LoVo (cell line): ENCODE measurements around the gene AJUBA.

Source experiments
- DNase-seq: peaks from one replicate; pipeline ENCODE4 v3.0.0-alpha.2; 2016; ENCODE audit warnings: low spot score

Gene AJUBA

DNA sequence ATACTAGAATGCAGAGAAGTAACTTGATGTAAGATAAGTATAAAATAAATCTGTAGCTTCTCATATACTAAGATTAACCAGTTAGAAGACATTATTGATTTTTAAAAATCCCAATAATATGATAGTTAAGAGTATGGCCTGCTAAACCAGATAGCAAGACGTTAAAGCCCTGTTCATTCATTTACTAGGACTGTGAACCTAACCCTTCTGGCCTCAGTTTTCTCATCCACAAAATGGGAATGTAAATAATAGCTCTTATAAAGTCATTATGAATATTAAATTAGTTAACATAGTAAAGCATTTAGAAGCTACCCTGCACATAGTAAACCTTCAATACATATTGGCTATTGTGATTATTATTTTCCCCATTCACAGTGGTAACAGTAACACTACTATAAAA lies 47.2 kb downstream of the AJUBA start:
- DNase-seq = no peak

DNA sequence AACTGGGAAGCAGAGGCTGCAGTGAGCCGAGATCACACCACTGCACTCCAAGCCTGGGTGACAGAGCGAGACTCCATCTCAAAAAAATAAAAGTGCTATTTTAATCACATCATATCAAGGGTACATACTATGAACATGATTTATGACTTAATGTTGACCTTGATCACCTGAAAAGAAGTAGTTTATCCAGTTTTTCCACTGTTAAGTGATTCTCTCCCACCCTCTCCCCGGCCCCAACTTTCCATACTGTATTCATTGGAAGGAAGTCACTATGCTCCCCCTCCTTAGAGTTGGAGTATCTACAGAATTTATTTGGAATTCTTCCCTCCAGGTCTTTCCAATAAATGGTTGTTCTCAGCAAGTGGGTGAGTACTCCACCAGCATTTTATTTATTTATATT lies 50.2 kb downstream of the AJUBA start:
- DNase-seq = no peak

DNA sequence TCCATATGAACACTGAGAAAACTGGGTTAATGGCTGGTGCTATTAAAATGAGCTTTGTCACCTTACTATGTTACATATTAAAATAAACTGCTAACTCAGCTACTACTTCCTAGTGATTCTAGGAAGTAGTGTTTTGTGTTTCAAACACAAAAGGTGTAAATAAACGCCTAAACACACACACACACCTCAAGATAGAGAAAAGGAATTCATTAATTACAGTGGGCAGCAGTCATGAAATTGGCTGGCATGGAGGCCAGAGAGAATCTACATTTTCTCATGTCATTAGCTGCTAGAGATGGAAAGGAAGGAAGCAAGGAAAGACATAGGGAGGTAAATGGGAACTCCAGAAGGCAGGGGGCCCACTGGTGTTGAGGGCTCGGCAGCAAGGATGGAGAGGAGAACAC lies 52.4 kb downstream of the AJUBA start:
- no peak for DNase-seq

DNA sequence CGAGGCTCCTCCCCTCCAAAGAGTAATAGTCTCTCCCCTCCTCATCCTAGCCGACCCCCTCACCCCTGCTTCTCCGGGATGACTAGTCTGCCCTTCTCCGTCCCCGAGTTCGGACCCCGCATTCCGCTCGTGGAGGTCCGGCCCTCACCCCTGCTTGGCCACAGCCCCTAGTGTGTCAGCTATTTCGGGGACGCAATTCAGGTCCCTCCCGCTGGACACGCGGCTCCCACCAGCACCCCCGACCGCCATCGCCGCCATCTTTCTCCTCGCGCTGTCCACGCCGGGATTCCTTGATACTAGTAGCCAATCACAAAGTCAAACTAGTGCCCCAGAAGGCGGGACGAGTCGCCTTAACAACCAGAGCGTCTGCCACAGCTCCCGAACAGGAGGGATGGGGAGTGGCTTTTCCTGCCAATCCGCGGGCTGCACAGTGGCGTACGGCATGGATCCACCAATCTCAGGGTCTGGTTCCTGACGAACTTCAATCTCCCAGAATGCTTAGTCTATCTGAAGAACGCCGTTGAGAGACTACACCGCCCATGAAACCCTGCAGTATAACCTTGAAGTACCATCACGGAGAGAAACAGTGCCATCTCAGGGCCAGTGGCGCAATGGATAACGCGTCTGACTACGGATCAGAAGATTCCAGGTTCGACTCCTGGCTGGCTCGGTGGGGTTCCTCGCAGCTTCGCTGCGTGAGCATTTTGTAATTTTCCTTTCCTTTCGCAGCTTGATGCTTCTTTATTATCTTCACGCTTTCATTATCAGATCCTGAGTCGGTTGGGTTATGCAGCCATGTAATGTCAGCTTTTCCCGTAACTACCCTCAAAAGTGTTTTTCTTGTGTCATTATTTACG lies 53.0 kb downstream of the AJUBA start, which contains the start of gene PRMT5:
PRMT5 (minus strand) TSS at position 273 of the 857 bp plus-strand sequence; CDS start at position 258, 15 bp downstream.
- DNase-seq = peak; percentile 100

DNA sequence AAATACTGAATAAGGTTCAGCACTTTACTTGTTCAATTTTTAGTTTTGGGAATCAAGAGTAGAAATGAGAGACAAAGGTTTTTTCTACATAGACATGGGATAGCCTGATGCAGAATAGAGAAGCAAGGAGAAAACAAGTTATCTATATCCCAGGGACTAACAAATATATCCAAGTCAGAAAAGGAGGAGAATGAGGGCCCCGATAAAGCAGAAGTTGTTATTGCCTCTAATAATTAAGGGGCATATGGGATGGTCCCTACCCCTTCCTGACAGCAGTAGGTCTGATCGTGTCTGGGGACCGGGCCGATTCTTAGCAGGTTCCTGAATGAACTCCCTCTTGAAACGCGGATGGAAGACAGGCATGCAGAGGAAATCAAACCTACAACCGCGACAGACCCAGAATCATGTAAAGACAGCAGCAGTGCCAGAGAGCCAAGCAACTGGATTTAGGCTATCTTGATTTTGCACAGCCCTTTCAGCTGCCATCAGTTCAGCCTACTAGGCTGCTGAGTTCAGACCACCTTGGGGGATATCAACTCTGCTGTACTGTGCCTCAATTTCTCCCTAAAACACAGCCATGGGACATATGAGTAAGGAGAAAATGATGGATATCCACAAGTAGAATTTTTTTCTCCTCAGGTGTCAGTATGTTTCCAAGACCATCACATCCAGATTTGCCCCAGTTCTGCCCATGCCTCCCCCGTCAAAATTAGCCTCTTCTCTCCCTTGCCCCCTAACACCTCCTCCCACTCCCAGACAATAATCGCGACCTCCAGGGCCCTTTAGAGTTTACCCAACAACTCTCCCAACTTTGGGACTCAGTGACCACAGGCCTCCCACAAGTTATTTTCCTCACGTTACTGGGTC lies 53.9 kb downstream of the AJUBA start:
- DNase-seq = no peak

DNA sequence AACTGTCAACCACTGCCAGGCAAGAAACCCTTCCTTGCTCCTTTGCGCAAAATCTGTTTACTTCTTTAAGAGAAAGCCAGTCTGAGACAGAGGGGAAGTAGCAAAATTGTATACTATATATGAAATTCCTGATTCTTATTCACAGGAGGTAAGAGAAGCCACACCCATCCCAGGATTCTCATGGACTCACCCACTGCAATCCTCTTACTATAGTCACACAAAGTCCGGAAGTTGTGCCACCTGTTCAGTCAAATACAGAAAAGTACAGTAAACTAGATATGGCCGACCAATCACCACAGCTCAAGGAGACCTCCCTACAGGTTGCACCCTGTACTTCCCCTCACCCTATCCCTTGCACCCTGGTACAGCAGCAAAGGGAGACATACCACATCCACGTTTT lies 56.0 kb downstream of the AJUBA start:
- peak; percentile 46 for DNase-seq

DNA sequence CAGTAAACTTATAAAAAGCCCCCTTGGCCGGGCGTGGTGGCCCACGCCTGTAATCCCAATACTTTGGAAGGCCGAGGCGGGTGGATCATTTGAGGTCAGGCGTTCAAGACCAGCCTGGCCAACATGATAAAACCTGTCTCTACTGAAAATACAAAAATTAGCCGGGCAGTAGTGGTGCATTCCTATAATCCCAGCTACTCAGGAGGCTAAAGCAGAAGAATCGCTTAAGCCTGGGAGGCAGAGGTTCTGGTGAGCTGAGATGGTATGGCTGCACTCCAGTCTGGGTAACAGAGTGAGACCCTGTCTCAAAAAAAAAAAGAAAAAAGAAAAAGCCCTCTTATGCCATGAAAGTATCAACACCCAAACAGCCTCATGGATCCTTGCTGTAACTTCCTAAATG lies 56.8 kb downstream of the AJUBA start:
- no peak for DNase-seq

DNA sequence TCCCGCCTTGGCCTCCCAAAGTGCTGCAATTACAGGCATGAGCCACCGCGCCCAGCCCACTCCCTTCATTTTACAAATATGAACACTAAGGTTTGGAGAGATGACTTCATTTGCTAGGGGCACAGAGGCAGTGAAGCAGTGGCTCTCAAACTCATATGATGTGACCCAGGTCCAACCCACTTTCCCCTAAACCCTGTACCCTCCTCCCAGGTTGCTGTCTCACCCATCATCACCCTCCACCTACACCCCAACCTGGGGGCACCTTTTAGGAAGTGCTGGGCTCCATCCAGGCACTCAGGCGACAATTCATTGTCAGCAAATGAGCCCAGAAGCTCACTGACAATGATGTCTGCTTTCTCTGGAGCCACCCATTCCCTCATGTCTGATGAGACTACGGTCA lies 58.6 kb downstream of the AJUBA start:
- no peak for DNase-seq

DNA sequence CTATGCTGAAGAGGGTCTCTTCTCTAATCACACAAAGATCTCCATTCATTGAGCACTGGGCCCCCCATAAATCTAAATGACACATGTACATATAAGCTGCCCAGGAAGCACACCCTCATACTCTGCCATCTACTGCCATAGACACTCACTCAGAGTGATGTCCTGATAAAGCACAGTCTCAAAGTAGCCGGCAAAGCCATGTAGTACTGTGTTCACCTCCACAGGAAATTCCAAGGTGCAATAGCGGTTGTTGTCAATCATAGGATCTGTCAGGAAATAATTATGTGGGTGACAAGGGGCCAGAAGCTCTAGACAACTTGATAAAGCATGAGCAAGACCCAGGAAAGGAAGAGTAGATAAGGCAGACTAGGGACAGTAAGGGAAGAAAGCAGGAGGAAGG lies 60.1 kb downstream of the AJUBA start:
- DNase-seq = no peak
